H1 (cell line): Measurements from ENCODE around the gene MORF4L1. TPM values are rescaled to one million over a fixed set of nuclear protein-coding genes. Genes with fewer than 3 reads are reported as not detected.
A peak's percentile ranks its signal among the peaks of the same experiment; 100 is the strongest.

Experiments used
- CTCF ChIA-PET: fragments of 300-600 bp; sonication (Branson Sonifier 250); formaldehyde crosslinking; loops from one replicate; lab custom pipeline; 2021; ENCODE audit not compliant: partially characterized antibody; lab: Charles Lee
- POLR2A ChIA-PET: fragments of 300-600 bp; sonication (Branson Sonifier 250); formaldehyde crosslinking; loops from one replicate; lab custom pipeline; 2021; ENCODE audit warnings: inconsistent platforms; ENCODE audit not compliant: partially characterized antibody; lab: Charles Lee
- DNase-seq, 2 experiments: peaks; one replicate each; pipeline versions ENCODE4 v3.0.0 to v3.0.0-alpha.2; 2010 to 2022; ENCODE audit warnings: low spot score in 2 of 2, low read depth in 1 of 2, mixed read lengths in 1 of 2
- FAIRE-seq: peaks from 2 replicates; lab custom pipeline; 2011; peaks lifted over from hg19 to GRCh38; lab: Jason Lieb, UNC
- H2AFZ ChIP-seq: 2 replicates; pipeline ENCODE4 v1.8.1; 2012; ENCODE audit warnings: low read length, inconsistent platforms
- H2AK5ac ChIP-seq: 2 replicates; pipeline ENCODE4 v1.6.1; 2013; ENCODE audit warnings: low read depth, low read length
- H2BK120ac ChIP-seq: replicated peaks from 2 replicates; pipeline ENCODE3; 2013; ENCODE audit warnings: low read depth, low read length, inconsistent platforms
- H2BK12ac ChIP-seq: 2 replicates; pipeline ENCODE4 v1.6.1; 2013; ENCODE audit warnings: low read depth, low read length
- H2BK15ac ChIP-seq: 2 replicates; pipeline ENCODE4 v1.6.1; 2013; ENCODE audit warnings: low read length
- H2BK20ac ChIP-seq: 2 replicates; pipeline ENCODE4 v1.6.1; 2013; ENCODE audit warnings: low read length
- H2BK5ac ChIP-seq: 2 replicates; pipeline ENCODE4 v1.6.1; 2013; ENCODE audit warnings: low read depth, low read length
- H3K14ac ChIP-seq: 2 replicates; pipeline ENCODE4 v1.6.1; 2013; ENCODE audit warnings: inconsistent platforms; ENCODE audit not compliant: insufficient read length
- H3K18ac ChIP-seq: 2 replicates; pipeline ENCODE4 v1.6.1; 2013; ENCODE audit warnings: low read length; ENCODE audit errors: extremely low read depth
- H3K23ac ChIP-seq: 2 replicates; pipeline ENCODE4 v1.6.1; 2013; ENCODE audit warnings: inconsistent platforms; ENCODE audit not compliant: insufficient read length
- H3K23me2 ChIP-seq: 2 replicates; pipeline ENCODE4 v1.6.1; 2013; ENCODE audit warnings: low read depth, low read length
- H3K27ac ChIP-seq: 2 replicates; pipeline ENCODE4 v1.6.1; 2011; ENCODE audit warnings: low read depth, low read length, inconsistent platforms
- H3K27me3 ChIP-seq, 4 experiments: replicated peaks in 1 of 4; 1 replicate in 1 of 4; 2 replicates in 3 of 4; pipeline versions ENCODE4 v1.6.1 to v1.8.1; 2011 to 2013; ENCODE audit warnings: low read length in 3 of 4, mild to moderate bottlenecking in 3 of 4, inconsistent platforms in 2 of 4, mixed read lengths in 2 of 4, moderate library complexity in 1 of 4; ENCODE audit not compliant: control insufficient read depth in 3 of 4, insufficient read depth in 3 of 4; ENCODE audit errors: extremely low read depth in 1 of 4
- H3K36me3 ChIP-seq, 4 experiments: 2 replicates each; pipeline versions ENCODE4 v1.6.1 to v1.8.1; 2011 to 2013; ENCODE audit warnings: mild to moderate bottlenecking in 4 of 4, low read length in 3 of 4, moderate library complexity in 2 of 4, control low read depth in 1 of 4, inconsistent platforms in 1 of 4; ENCODE audit not compliant: insufficient read depth in 4 of 4, control insufficient read depth in 2 of 4
- H3K4ac ChIP-seq: replicated peaks from 2 replicates; pipeline ENCODE3; 2013; ENCODE audit warnings: low read length, low read depth, mixed read lengths, inconsistent platforms; ENCODE audit not compliant: insufficient read length
- H3K4me1 ChIP-seq, 4 experiments: replicated peaks in 1 of 4; 1 replicate in 1 of 4; 2 replicates in 3 of 4; pipeline versions ENCODE4 v1.6.1 to v1.8.1; 2011 to 2013; ENCODE audit warnings: low read length in 3 of 4, inconsistent platforms in 2 of 4, mixed read lengths in 1 of 4; ENCODE audit not compliant: insufficient read depth in 4 of 4, control insufficient read depth in 3 of 4
- H3K4me2 ChIP-seq, 2 experiments: 2 replicates each; pipeline versions ENCODE4 v1.6.1 to v1.8.1; 2011 to 2013; ENCODE audit warnings: low read depth in 2 of 2, low read length in 2 of 2, control low read depth in 1 of 2, inconsistent platforms in 1 of 2, mild to moderate bottlenecking in 1 of 2; ENCODE audit not compliant: insufficient read depth in 1 of 2
- H3K4me3 ChIP-seq, 4 experiments: fragments of 200-600, 300-600 bp in 1 of 4; sonication (generic), shearing (Covaris generic), sonication (Bioruptor Twin) in 1 of 4; 2 replicates each; pipeline versions ENCODE4 v1.5.1 to v1.8.1; 2011 to 2016; ENCODE audit warnings: low read length in 4 of 4, low read depth in 3 of 4, control low read depth in 2 of 4, inconsistent platforms in 2 of 4, mild to moderate bottlenecking in 2 of 4, mixed read lengths in 1 of 4, moderate library complexity in 1 of 4; ENCODE audit not compliant: insufficient read depth in 2 of 4; ENCODE audit errors: extremely low read depth in 1 of 4
- H3K56ac ChIP-seq: replicated peaks from 2 replicates; pipeline ENCODE3; 2013; ENCODE audit warnings: low read depth, mild to moderate bottlenecking, mixed read lengths, low read length, inconsistent platforms; ENCODE audit not compliant: insufficient read length
- H3K79me1 ChIP-seq: 2 replicates; pipeline ENCODE4 v1.6.1; 2013; ENCODE audit warnings: low read depth, low read length, control low read depth
- H3K79me2 ChIP-seq, 2 experiments: 2 replicates each; pipeline versions ENCODE4 v1.6.1 to v1.8.1; 2012 to 2013; ENCODE audit warnings: low read length in 2 of 2, mild to moderate bottlenecking in 2 of 2, inconsistent platforms in 1 of 2; ENCODE audit not compliant: insufficient read depth in 2 of 2, control insufficient read depth in 1 of 2
- H3K9ac ChIP-seq, 4 experiments: replicated peaks in 1 of 4; 1 replicate in 1 of 4; 2 replicates in 3 of 4; pipeline versions ENCODE4 v1.6.1 to v1.8.1; 2011 to 2013; ENCODE audit warnings: low read depth in 3 of 4, low read length in 3 of 4, control low read depth in 2 of 4, mild to moderate bottlenecking in 2 of 4, moderate library complexity in 2 of 4, inconsistent platforms in 1 of 4; ENCODE audit errors: extremely low read depth in 1 of 4
- H3K9me3 ChIP-seq, 2 experiments: 2 replicates each; pipeline versions ENCODE4 v1.6.1 to v1.8.1; 2012 to 2013; ENCODE audit warnings: mild to moderate bottlenecking in 2 of 2, moderate library complexity in 2 of 2, control low read depth in 1 of 2, inconsistent platforms in 1 of 2, low read depth in 1 of 2, low read length in 1 of 2, mixed read lengths in 1 of 2; ENCODE audit not compliant: insufficient read depth in 2 of 2
- H4K20me1 ChIP-seq, 2 experiments: replicated peaks in 1 of 2; 2 replicates each; pipeline versions ENCODE3 to v1.8.1; 2011 to 2013; ENCODE audit warnings: inconsistent platforms in 2 of 2, low read length in 2 of 2, mild to moderate bottlenecking in 1 of 2; ENCODE audit not compliant: insufficient read depth in 2 of 2, control insufficient read depth in 1 of 2
- H4K5ac ChIP-seq: 2 replicates; pipeline ENCODE4 v1.6.1; 2013; ENCODE audit warnings: low read length, low read depth, mixed read lengths, inconsistent platforms; ENCODE audit not compliant: insufficient read length
- H4K8ac ChIP-seq: 2 replicates; pipeline ENCODE4 v1.8.0; 2013; ENCODE audit warnings: mild to moderate bottlenecking, moderate library complexity, low read length, inconsistent platforms; ENCODE audit not compliant: insufficient read depth; ENCODE audit errors: extremely low read depth
- H4K91ac ChIP-seq: replicated peaks from 2 replicates; pipeline ENCODE3; 2013; ENCODE audit warnings: low read length, mixed read lengths, inconsistent platforms; ENCODE audit not compliant: insufficient read length
- BCL11A ChIP-seq, 2 experiments: IDR thresholded peaks; one replicate each; pipeline ENCODE4 v1.6.1; 2011; ENCODE audit warnings: low read depth in 2 of 2, low read length in 2 of 2, mild to moderate bottlenecking in 2 of 2
- BRCA1 ChIP-seq: IDR thresholded peaks from 2 replicates; pipeline ENCODE4 v1.6.1; 2012; ENCODE audit warnings: low read depth, low read length, improper control_type of control experiment
- CTCF ChIP-seq, 3 experiments: IDR thresholded peaks; 1 replicate in 2 of 3; 2 replicates in 1 of 3; pipeline versions ENCODE4 v1.5.1 to v1.6.1; 2011; ENCODE audit warnings: low read length in 3 of 3, mild to moderate bottlenecking in 3 of 3, inconsistent platforms in 2 of 3, low read depth in 1 of 3, moderate library complexity in 1 of 3; ENCODE audit not compliant: insufficient read depth in 1 of 3; ENCODE audit errors: control extremely low read depth in 1 of 3
- RNF2 ChIP-seq: fragments of 200-900, 300-1000 bp; sonication (generic); IDR thresholded peaks from 2 replicates; pipeline ENCODE4 v1.7.1; 2016; ENCODE audit warnings: borderline replicate concordance, low read depth, mild to moderate bottlenecking, antibody characterized with exemption, low read length; ENCODE audit not compliant: poor library complexity, severe bottlenecking; ENCODE audit errors: missing control alignments
- WGBS, 2 experiments: shearing (Covaris generic) in 1 of 2; methylation state at CpG; one replicate each; pipeline versions ENCODE4 v1.1.6 to v1.1.7; 2013 to 2015; ENCODE audit warnings: low lambda C conversion rate in 2 of 2, mixed read lengths in 2 of 2, inconsistent platforms in 1 of 2, low coverage in 1 of 2, missing lambda C conversion rate in 1 of 2; ENCODE audit not compliant: insufficient replicate concordance in 2 of 2, insufficient coverage in 1 of 2, insufficient read length in 1 of 2; ENCODE audit errors: extremely low coverage in 1 of 2, missing lambda C conversion rate in 1 of 2; 5-methylcytosine and 5-hydroxymethylcytosine counted together
- polyA plus RNA-seq, 7 experiments: library from polyadenylated mRNA; depleted of rRNA in 3 of 7; stranded (reverse) in 5 of 7; unstranded in 2 of 7; fragments of >200 nt in 5 of 7; fragments of 200-250 nt in 2 of 7; gene quantifications; 1 replicate in 5 of 7; 2 replicates in 1 of 7; 4 replicates in 1 of 7; pipeline versions ENCODE4 v1.2.1 to v1.2.3, GENCODE V29; 2011 to 2013; ENCODE audit warnings: missing spikeins in 2 of 7, mixed read lengths in 2 of 7
- total RNA-seq: library from RNA; stranded (reverse); fragmentation: NEBNext Ultra II Directional; extraction: Animal tissue kit (Norgen Biotek cat#: 25700); gene quantifications from 2 replicates; pipeline ENCODE4 v1.2.1, GENCODE V29; 2021

MORF4L1 gene
- total and polyA plus RNA-seq, 2 of the 8 experiments (the other 6 are each of a cell fraction or from before 2014, with no cell fraction given), result 260 to 533 TPM

GRCh38 chr15:78944202-78944625, 71.5 kb downstream of the MORF4L1 start:
- POLR2A ChIA-PET, result interaction anchor here (0.6 to 1.6 kb wide), 9 partner anchors 25 to 71 kb away, joined by 3 to 6 read pairs (median 3); partner anchors contain the start of gene MORF4L1
- CTCF ChIA-PET, result interaction anchor here (0.6 to 2.6 kb wide), 16 partner anchors 14 to 196 kb away, joined by 3 to 13 read pairs (median 4); no protein-coding TSS in a partner anchor
- TF ChIP-seq CTCF (IDR thresholded peaks at IDR 0.05; ENCODE audit: control extremely low read depth in 1 of 3, insufficient read depth in 1 of 3, low read depth in 1 of 3, low read length in 3 of 3) (no peak), BRCA1 (no peak), RNF2 (peak; percentile 18), BCL11A (IDR thresholded peaks at IDR 0.05; ENCODE audit: low read depth in 2 of 2, low read length in 2 of 2) (no peak)
- TF ChIP-seq, all 59 proteins: peak for 1
- Histone ChIP-seq H2BK5ac (no peak overlapping the region), H3K4me1 (peaks cover 0 to 17% (median 10%) of the 10 kb centered on the region in 4 experiments; a peak in 5 of 7 replicates), H3K4me3 (peak overlapping the region; percentile 48 to 66 (median 59)), H4K20me1 (no peaks in the 10 kb centered on the region), H3K56ac (no peak overlapping the region), H4K91ac (no peak overlapping the region), H2BK20ac (no peak overlapping the region), H2AK5ac (no peak overlapping the region), H3K27ac (no peak overlapping the region), H3K79me2 (no peaks in the 10 kb centered on the region), H3K23me2 (peaks cover 8% of the 10 kb centered on the region; the same call in 1 of the 2 replicates), H3K9ac (no peak overlapping the region), H2BK15ac (peak overlapping the region; percentile 61; the same call in 1 of the 2 replicates), H3K27me3 (peaks cover 0 to 12% (median 11%) of the 10 kb centered on the region in 4 experiments; a peak in 5 of 7 replicates), H3K4ac (no peak overlapping the region), H3K36me3 (no peaks in the 10 kb centered on the region), H2AFZ (peak overlapping the region; percentile 43), H3K79me1 (no peaks in the 10 kb centered on the region), H3K14ac (no peak overlapping the region), H3K23ac (no peak overlapping the region), H3K18ac (no peak overlapping the region), H3K4me2 (peak overlapping the region; percentile 77 to 90), H4K8ac (no peak overlapping the region; the same call in 1 of the 2 replicates), H3K9me3 (no peaks in the 10 kb centered on the region), H2BK120ac (no peak overlapping the region), H4K5ac (no peak overlapping the region), H2BK12ac (0 out of 2 replicates have a peak overlapping the region, but pooled peaks have one; percentile 17)
- FAIRE-seq, result no peak
- DNase-seq, result no peak
- WGBS, 2 experiments, result 64% methylated on average over 12 of the region's 12 CpGs; no CpG with 5 or more reads in 1 of the 2 experiments
